HEK293 (cell line): ENCODE results near the gene WDHD1.

ENCODE experiments used
- AEBP2 ChIP-seq: fragments of 450-650 bp; formaldehyde crosslinking; IDR thresholded peaks from 2 replicates; pipeline ENCODE4 v1.5.1; 2016; ENCODE audit warnings: missing biosample characterization, missing genetic modification characterization, borderline replicate concordance
- EGR2 ChIP-seq: fragments of 450-650 bp; formaldehyde crosslinking; IDR thresholded peaks from 2 replicates; pipeline ENCODE4 v1.5.1; 2016; ENCODE audit warnings: low read depth, missing biosample characterization, missing genetic modification characterization
- GLI4 ChIP-seq: fragments of 450-650 bp; formaldehyde crosslinking; IDR thresholded peaks from 2 replicates; pipeline ENCODE4 v1.5.1; 2016; ENCODE audit warnings: missing biosample characterization, missing genetic modification characterization
- GLIS2 ChIP-seq: fragments of 450-650 bp; formaldehyde crosslinking; IDR thresholded peaks from 2 replicates; pipeline ENCODE4 v1.5.1; 2016; ENCODE audit warnings: missing biosample characterization, missing genetic modification characterization
- HOXA7 ChIP-seq: sonication (generic); formaldehyde crosslinking; IDR thresholded peaks from 2 replicates; pipeline ENCODE4 v1.8.1; 2022; ENCODE audit warnings: missing genetic modification reagents, borderline replicate concordance
- OVOL3 ChIP-seq: fragments of 450-650 bp; formaldehyde crosslinking; IDR thresholded peaks from 2 replicates; pipeline ENCODE4 v1.5.1; 2016; ENCODE audit warnings: missing biosample characterization, missing genetic modification characterization
- SP2 ChIP-seq: fragments of 450-650 bp; formaldehyde crosslinking; IDR thresholded peaks from 2 replicates; pipeline ENCODE4 v1.5.1; 2016; ENCODE audit warnings: missing biosample characterization, missing genetic modification characterization
- SP7 ChIP-seq: fragments of 450-650 bp; formaldehyde crosslinking; IDR thresholded peaks from 2 replicates; pipeline ENCODE4 v1.5.1; 2016; ENCODE audit warnings: missing biosample characterization, missing genetic modification characterization
- ZBTB11 ChIP-seq: fragments of 450-650 bp; formaldehyde crosslinking; conservative IDR thresholded peaks from 2 replicates; pipeline ENCODE4 v1.5.1; 2016; ENCODE audit warnings: low read depth, missing biosample characterization, missing genetic modification characterization
- ZBTB20 ChIP-seq: fragments of 450-650 bp; formaldehyde crosslinking; IDR thresholded peaks from 2 replicates; pipeline ENCODE4 v1.5.1; 2016; ENCODE audit warnings: missing biosample characterization, missing genetic modification characterization
- ZIC2 ChIP-seq: fragments of 450-650 bp; formaldehyde crosslinking; IDR thresholded peaks from 2 replicates; pipeline ENCODE4 v1.5.1; 2016; ENCODE audit warnings: missing biosample characterization, missing genetic modification characterization
- ZNF132 ChIP-seq: fragments of 450-650 bp; formaldehyde crosslinking; IDR thresholded peaks from 2 replicates; pipeline ENCODE4 v1.5.1; 2017; ENCODE audit warnings: missing biosample characterization, missing genetic modification characterization, borderline replicate concordance
- ZNF184 ChIP-seq: fragments of 450-650 bp; IDR thresholded peaks from 2 replicates; pipeline ENCODE4 v1.5.1; 2018; ENCODE audit warnings: missing biosample characterization, mild to moderate bottlenecking, missing genetic modification characterization
- ZNF221 ChIP-seq: fragments of 450-650 bp; formaldehyde crosslinking; IDR thresholded peaks from 2 replicates; pipeline ENCODE4 v1.5.1; 2017; ENCODE audit warnings: missing biosample characterization, missing genetic modification characterization, borderline replicate concordance
- ZNF391 ChIP-seq: fragments of 450-650 bp; formaldehyde crosslinking; IDR thresholded peaks from 2 replicates; pipeline ENCODE4 v1.5.1; 2016; ENCODE audit warnings: low read depth, missing biosample characterization, missing genetic modification characterization, borderline replicate concordance
- ZNF510 ChIP-seq: fragments of 450-650 bp; formaldehyde crosslinking; IDR thresholded peaks from 2 replicates; pipeline ENCODE4 v1.5.1; 2018; ENCODE audit warnings: mild to moderate bottlenecking, missing genetic modification characterization, missing biosample characterization; ENCODE audit not compliant: insufficient replicate concordance
- ZNF623 ChIP-seq: fragments of 450-650 bp; formaldehyde crosslinking; IDR thresholded peaks from 2 replicates; pipeline ENCODE4 v1.5.1; 2016; ENCODE audit warnings: missing biosample characterization, missing genetic modification characterization
- ZNF654 ChIP-seq: fragments of 450-650 bp; formaldehyde crosslinking; IDR thresholded peaks from 2 replicates; pipeline ENCODE4 v1.5.1; 2016; ENCODE audit warnings: low read depth, missing biosample characterization, missing genetic modification characterization
- ZNF768 ChIP-seq: fragments of 450-650 bp; formaldehyde crosslinking; IDR thresholded peaks from 2 replicates; pipeline ENCODE4 v1.5.1; 2018; ENCODE audit warnings: missing biosample characterization, mild to moderate bottlenecking, missing genetic modification characterization
- TF ChIP-seq, protein P1 (sequence below): fragments of 450-650 bp; formaldehyde crosslinking; conservative IDR thresholded peaks from 2 replicates; pipeline ENCODE4 v1.5.1; 2016; ENCODE audit warnings: low read depth, missing biosample characterization, missing genetic modification characterization
- TF ChIP-seq, protein P2 (sequence below): fragments of 450-650 bp; formaldehyde crosslinking; IDR thresholded peaks from 2 replicates; pipeline ENCODE4 v1.5.1; 2016; ENCODE audit warnings: missing biosample characterization, missing genetic modification characterization

WDHD1 gene

GRCh38 chr14:54902143-54902520, 124.8 kb downstream of the WDHD1 start (continued):
- TF ChIP-seq ZIC2 (no peak), GLIS2 (tag by site-specific recombination) (0 out of 2 replicates have a peak, but pooled peaks have one; percentile 3), ZNF391 (tag by site-specific recombination) (no peak; the same call in 1 of the 2 replicates), ZBTB11 (tag by site-specific recombination) (peak; percentile 79), EGR2 (tag by site-specific recombination) (peak; percentile 72), ZNF184 (no peak), GLI4 (tag by site-specific recombination) (no peak), ZNF132 (tag by site-specific recombination) (no peak), ZBTB20 (tag by site-specific recombination) (peak; percentile 81), ZNF221 (tag by site-specific recombination) (no peak), ZNF623 (tag by site-specific recombination) (no peak), ZNF510 (no peak), AEBP2 (tag by site-specific recombination) (no peak), SP2 (peak; percentile 68), OVOL3 (tag by site-specific recombination) (no peak), ZNF654 (tag by site-specific recombination) (no peak), SP7 (tag by site-specific recombination) (0 out of 2 replicates have a peak, but pooled peaks have one; percentile 27), ZNF768 (no peak), HOXA7 (CRISPR knock-in tag) (no peak)
- TF ChIP-seq, protein P1, sequence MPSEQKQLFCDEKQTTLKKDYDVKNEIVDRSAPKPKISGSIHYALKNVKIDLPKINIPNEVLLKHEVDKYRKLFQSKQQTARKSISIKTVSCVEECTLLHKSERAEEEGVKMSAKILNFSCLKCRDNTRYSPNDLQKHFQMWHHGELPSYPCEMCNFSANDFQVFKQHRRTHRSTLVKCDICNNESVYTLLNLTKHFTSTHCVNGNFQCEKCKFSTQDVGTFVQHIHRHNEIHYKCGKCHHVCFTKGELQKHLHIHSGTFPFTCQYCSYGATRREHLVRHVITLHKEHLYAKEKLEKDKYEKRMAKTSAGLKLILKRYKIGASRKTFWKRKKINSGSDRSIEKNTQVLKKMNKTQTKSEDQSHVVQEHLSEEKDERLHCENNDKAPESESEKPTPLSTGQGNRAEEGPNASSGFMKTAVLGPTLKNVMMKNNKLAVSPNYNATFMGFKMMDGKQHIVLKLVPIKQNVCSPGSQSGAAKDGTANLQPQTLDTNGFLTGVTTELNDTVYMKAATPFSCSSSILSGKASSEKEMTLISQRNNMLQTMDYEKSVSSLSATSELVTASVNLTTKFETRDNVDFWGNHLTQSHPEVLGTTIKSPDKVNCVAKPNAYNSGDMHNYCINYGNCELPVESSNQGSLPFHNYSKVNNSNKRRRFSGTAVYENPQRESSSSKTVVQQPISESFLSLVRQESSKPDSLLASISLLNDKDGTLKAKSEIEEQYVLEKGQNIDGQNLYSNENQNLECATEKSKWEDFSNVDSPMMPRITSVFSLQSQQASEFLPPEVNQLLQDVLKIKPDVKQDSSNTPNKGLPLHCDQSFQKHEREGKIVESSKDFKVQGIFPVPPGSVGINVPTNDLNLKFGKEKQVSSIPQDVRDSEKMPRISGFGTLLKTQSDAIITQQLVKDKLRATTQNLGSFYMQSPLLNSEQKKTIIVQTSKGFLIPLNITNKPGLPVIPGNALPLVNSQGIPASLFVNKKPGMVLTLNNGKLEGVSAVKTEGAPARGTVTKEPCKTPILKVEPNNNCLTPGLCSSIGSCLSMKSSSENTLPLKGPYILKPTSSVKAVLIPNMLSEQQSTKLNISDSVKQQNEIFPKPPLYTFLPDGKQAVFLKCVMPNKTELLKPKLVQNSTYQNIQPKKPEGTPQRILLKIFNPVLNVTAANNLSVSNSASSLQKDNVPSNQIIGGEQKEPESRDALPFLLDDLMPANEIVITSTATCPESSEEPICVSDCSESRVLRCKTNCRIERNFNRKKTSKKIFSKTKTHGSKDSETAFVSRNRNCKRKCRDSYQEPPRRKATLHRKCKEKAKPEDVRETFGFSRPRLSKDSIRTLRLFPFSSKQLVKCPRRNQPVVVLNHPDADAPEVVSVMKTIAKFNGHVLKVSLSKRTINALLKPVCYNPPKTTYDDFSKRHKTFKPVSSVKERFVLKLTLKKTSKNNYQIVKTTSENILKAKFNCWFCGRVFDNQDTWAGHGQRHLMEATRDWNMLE (tag by site-specific recombination), result no peak
- TF ChIP-seq, protein P2, sequence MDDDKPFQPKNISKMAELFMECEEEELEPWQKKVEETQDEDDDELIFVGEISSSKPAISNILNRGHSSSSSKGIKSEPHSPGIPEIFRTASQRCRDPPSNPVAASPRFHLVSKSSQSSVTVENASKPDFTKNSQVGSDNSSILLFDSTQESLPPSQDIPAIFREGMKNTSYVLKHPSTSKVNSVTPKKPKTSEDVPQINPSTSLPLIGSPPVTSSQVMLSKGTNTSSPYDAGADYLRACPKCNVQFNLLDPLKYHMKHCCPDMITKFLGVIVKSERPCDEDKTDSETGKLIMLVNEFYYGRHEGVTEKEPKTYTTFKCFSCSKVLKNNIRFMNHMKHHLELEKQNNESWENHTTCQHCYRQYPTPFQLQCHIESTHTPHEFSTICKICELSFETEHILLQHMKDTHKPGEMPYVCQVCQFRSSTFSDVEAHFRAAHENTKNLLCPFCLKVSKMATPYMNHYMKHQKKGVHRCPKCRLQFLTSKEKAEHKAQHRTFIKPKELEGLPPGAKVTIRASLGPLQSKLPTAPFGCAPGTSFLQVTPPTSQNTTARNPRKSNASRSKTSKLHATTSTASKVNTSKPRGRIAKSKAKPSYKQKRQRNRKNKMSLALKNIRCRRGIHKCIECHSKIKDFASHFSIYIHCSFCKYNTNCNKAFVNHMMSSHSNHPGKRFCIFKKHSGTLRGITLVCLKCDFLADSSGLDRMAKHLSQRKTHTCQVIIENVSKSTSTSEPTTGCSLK, result no peak
